Activated effector memory CD4-positive, alpha-beta T cell treated with Interleukin-2 at 50 U/mL for 16 hours (primary cell): ENCODE data around the gene CIT.
"Not testable (repeated sequence)": the region's sequence is repeated elsewhere in the genome, so short reads cannot be mapped to it uniquely, and the experiment has no call there.

ENCODE experiments used
- DNase-seq: peaks from one replicate; pipeline ENCODE4 v3.0.0-alpha.2; 2020

CIT gene

DNA sequence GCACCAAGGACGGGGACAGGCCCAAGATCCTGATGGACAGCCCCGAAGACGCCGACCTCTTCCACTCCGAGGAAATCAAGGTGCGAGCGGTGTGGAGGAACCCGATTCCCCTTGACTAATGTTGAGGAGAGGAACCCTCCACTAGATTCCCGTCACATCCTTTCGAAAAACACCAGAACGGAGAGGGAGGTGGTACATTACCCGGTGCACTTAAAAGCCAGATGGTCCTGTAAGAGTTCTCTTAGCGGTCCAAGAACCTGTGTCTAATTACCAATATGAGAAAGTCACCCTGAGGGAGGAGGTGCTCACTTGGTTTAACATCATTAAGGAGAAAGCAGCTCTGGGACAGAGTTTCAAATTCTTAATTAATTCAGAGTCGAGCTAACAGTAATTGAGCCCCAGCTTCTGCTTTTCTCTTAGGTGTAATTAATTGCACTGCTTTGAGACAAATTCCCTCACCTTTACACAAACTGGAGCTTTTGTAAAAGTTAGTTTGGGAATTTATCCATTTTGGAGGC lies 208.7 kb downstream of the CIT start:
- DNase-seq, result no peak

DNA sequence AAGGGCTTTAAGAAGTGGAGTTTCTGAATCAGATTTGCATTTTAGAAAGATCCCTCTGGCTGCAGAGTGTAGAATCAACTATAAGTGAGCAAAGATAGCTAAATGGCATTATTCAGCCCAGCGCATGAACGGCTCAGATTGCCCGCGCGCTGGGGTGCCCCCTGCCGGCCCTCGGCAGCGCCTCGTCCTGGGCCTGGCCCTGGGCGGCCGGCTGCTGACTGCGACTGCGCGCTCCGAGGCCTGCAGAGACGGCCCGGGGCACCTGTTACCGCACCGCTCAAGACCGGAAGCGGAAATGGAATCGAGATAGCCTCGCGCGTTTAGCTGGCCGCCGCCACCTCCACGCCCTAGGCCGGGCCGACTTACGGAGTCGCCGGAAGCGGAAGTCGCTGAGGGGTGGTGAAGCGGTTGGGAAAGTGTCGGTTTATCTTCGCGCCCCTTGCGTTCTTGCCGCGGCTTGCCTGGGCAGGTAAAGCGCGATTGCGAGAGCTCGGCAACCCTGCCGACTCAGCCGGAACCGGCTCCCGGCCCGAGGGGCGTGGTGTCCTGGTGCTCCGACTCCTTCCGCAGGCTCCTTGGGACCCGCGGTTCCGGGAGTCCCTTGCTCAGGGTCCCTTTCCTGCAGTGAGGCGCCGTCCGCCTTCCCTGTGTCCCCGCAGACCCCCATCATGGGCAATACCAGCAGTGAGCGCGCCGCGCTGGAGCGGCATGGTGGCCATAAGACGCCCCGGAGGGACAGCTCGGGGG lies 209.4 kb downstream of the CIT start, which contains the start of gene PRKAB1:
Gene PRKAB1, plus strand, starts transcription at position 557 of the 747 bp plus-strand sequence. Its CDS starts 112 bp downstream, at position 669.
- peak; percentile 95 for DNase-seq

DNA sequence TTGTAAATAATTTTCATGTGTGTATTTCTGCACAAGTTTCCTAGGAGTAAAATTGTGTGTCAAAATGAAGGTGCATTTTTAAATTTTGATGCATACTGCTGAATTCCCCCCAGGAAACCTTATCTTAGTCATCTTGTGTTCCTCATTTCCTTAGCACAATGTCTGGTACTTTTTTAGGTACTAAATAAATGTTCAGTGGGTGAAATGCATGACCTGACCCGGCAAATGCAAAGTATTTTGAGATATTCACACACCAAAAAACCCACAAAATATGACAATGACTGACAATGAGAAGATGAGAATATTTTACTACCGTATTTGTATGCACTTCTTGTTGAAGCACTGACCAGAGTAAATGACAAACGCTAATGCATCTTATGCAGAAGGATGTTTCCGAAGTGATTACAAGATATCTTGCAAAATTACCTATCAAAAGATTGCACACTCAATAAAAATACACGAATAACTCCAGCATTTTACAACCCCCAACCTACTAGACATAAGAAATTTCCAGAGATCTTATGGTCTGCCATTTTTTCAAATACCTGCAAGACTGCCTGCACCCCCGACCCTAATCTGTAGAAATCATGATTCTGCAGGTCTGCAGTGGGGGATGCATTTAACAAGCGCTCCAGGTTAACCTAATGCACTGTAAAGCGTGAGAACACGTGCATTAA lies 210.1 kb downstream of the CIT start:
- no peak for DNase-seq

DNA sequence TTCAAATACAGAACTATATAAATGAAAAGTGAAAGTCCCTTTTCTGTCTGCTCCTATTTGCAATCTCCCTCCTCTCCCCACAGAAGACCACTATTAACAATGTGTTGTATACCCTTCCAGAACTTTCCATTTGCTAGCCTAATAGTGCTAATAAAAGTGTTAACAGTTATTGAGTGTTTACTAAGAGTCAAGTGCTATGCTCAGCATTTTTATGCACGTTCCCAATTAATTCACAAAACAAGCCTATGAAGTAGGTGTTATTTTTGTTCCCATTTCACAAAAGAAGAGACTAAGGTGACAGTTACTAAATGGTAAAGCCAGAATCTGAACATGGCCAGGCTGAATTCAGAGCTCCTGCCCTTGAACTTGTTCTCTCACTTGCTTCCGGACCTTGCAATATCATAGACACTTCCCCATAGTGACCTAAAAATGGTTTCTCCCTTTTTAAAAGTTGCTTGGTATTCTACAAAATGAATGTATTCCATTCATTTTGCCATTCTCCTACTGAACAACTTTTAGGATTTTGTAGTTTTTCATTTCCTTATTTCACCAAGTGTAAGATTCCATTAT lies 210.8 kb downstream of the CIT start:
- DNase-seq, result no peak

DNA sequence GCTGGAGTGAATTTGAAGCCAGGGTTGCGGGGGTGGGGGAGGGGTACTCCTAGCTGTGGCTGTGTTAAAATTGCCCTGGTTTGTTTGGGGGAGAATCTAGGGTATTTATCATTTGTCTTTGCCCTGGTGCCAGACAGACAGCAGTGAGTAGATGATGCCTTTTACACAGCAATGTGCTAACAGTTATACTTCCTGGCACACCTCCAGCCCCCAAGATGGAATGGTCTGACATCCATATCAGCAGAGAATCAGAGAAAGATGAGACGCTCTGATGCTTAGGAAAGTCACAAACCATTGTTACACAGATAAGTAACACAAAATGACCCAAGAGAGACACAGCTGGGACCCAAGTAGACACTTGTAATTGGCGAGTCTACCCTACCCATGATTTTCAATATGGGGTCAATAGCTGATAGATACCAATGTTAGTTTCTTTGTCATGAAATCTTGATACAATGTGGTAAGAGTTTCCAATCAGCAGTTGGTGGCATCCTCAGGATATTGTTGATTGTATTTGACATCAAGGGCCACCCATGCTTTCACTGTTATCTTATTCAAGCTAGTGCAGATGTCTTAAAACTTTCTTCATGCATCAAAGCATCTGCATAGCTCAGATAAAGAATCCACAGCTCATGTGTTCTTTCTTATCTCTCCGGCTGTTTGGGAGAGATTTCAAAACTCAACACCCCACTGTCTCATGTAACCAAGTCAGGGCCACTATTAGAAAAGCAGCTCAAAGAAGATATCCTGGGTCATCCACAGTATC lies 211.8 kb downstream of the CIT start:
- no peak for DNase-seq

DNA sequence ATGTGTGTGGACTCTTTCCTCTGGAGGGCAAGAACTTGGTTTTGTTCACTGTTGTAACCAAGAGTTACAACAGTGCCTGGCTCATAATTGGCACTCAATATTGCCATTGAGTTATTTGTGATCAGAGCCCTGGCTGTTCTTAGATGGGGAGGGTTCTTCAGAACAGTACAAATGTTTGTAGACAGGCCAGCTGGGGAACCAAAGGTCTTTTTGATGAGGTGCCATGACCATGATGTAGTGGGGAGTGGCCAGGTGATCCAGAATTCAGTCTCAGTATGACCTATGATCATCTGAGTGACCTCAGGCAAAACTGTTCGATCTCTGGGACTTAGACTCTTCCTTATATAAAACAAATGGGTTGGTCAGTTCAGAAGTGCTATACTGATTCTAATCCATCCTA lies 212.5 kb downstream of the CIT start:
- no peak for DNase-seq

DNA sequence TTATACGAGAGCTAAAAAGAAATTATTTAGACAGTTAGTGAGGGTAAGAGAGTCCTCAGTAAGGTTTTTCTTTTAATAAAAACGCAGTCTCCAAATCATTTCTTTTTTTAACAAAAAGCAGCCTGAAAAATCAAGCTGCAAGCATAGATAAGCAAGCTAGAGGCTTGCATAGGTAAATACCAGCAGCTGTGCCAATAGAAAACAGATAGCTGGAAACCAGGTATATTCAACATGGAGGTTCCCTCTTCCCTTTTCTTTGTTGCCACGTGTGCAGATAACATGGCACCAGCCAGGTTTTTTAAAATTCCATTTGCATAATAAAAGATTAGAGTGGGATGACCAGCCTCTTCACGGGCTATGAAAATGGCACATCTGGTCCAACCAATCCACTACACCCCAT lies 215.2 kb downstream of the CIT start:
- DNase-seq, result no peak

DNA sequence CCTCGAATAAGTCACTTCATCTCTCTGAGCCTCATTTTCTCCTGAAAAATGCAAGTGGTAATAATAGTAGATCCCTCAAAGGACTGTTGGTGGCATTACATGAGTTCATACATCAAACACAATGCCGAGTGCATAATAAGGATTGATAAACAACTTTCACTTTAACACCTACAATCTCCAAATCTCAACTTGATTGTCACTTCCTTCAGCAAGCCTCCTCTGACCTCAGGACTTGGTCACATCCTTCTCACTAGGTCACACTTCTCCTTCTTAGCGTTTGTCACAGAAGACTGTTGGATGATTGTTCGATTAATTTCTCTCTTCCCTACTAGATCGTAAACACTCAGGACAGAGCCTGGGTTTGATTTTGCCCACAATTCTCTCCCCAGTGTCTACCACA lies 217.0 kb downstream of the CIT start:
- DNase-seq, result no peak

DNA sequence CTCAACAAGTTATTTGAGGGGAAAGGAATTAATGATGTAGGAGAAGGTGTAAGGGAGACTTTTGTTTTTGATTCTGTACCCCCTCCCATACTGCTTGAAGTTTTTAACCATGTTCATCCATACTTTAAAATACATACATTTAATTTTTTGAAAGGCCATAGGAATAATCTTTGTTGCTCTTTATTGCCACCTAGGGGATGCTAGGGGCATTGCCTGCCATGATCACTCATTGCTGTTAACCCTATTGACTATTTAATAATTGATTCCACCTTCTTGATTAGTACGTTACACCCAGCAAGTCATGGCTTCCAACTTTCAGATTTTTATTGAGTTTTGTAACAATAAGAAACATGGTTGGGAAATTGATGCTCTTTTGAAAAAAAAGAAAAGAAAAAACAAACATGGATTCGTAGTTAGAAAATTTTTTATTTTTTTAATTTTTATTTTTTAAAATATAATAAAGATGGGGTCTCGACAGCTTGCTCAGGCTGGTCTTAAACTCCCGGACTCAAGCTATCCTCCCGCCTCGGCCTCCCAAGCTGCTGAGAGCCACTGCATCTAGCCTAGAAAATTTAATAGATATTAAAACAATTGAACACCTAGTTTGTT lies 217.7 kb downstream of the CIT start:
- no peak for DNase-seq

DNA sequence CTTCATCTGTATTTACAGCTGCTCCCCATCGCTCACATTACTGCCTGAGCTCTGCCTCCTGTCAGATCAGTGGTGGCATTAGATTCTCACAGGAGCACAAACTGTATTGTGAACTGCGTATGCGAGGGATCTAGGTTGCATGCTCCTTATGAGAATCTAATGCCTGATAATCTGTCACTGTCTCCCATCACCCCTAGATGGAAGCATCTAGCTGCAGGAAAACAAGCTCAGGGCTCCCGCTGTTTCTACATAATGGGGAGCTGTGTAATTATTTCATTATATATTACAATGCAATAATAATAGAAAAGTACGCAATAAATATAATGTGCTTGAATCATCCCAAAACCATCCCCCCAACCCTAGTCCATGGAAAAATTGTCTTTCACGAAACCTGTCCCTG lies 219.0 kb downstream of the CIT start:
- not testable (repeated sequence) for DNase-seq

DNA sequence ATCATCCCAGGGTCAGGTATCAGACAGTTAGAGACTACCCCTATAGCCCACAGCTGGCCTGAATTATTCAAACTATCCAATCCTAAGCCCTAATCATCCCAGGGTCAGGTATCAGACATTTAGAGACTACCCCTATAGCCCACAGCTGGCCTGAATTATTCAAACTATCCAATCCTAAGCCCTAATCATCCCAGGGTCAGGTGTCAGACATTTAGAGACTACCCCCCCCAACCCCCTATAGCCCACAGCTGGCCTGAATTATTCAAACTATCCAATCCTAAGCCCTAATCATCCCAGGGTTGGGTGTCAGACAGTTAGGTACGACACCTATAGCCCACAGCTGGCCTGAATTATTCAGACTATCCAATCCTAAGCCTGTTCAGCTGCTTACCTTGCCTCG lies 220.1 kb downstream of the CIT start:
- DNase-seq, result not testable (repeated sequence)

DNA sequence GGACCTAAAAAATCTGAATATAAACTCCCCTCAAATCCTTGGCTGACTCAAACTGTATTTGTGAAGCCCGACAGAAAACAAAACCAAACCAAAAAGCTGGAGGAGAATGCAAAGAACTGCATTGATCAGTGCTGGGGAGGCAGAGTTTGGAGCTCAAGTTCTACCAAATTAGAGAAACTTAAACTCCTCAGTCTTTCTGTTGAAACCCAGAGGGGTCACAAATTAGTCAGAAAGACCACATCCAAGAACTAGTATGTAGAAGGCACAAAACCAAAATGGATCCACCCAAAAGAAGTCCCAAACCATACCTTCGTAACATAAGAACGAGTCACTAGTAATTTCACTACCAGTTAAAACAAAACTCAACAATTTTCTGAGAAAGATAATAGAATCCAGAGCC lies 224.5 kb downstream of the CIT start:
- DNase-seq, result no peak

DNA sequence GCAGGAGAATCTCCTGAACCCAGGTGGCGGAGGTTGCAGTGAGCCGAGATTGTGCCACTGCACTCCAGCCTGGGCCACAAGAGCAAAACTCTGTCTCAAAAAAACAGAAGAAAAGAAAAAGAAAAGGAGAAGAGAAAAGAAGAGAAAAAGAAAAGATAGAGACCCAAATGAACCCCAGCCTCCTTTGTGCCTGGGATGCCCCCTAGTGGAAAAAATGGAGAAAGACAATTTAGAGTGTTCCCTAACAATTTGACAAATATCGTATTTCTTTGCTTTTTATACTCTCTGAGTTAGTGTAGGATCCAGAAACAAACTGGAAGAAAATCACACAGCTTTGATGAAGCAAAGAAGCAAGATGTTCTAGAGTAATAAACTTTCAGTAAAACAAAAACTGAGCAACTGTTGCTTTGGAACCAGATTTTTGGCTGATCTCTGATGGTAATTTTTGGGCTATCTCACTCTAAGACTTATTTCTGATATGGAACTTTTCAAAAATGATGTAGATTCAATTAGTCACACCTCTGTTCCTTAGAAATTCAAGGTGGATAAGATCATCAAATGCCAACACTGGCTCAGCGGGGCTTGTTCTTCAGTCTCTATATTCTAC lies 227.8 kb downstream of the CIT start:
- no peak for DNase-seq

DNA sequence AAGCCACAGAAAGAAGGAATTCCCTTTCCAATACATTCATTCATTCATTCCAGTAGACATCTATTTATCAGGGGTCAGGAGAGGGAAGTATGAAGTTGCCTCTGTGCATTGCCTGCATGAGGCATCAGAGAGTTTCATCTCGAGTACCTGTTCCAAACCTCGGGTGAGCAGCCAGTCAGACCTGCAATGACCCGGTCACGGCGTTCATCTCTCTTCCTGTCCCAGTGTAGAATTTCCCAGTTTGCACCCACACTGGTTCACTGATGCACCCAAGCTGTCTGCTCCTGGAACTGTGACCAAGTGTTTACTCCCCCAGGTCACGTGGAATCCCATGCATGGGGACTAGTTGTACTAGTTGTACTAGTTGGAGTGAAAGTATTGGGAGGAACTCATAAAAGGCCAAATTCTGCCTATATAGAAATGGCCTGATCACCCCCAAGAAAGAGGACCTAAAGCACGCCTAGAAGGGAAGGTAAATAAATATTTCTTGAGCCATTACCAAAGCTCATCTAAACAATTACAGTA lies 231.5 kb downstream of the CIT start:
- no peak for DNase-seq

DNA sequence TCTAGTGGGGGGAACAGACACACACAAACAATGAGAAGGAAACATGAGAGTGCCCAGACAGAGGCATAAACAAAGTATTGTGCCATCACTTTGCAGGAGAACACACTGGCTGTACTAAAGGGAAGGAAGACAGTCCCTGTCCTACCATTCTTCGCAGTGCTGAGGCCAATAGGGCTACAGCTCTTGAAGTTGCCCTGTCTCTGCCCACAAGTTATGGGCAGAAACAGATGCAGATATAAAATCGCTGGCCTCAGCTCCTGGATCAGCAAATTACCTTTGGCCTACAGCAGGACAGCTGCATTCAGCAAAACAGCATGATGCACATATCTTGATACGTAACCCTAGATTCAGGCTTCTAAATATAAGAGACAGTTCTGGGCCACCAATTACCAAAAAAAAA lies 232.2 kb downstream of the CIT start:
- no peak for DNase-seq

DNA sequence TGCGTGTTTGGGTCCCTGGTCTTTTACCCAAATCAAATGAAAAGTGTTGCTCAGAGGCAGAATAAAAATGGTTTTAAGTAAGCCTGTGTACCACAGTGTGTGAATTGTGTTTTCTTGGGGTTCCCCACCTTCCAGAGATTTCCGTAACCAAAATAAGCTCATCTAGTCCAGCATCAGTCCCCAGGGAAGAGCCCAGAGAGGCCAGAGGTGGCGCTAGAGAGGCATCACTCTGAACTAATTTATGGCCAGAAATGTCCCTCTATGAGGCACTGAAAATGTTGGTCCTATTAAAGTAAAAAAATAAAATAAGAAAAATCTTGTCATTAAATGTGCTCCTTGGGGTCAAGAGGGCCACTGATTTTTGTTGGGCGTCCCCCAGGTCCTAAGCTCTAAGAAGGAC lies 234.1 kb downstream of the CIT start:
- DNase-seq, result no peak
